NCI-H1436 (cell line): ENCODE measurements around the gene MOGAT2.
"Not testable (repeated sequence)": the region's sequence is repeated elsewhere in the genome, so short reads cannot be mapped to it uniquely, and the experiment has no call there.

Source experiments
- DNase-seq: peaks from one replicate; lab custom pipeline; 2025; lab: John Stamatoyannopoulos, UW

The MOGAT2 gene

DNA sequence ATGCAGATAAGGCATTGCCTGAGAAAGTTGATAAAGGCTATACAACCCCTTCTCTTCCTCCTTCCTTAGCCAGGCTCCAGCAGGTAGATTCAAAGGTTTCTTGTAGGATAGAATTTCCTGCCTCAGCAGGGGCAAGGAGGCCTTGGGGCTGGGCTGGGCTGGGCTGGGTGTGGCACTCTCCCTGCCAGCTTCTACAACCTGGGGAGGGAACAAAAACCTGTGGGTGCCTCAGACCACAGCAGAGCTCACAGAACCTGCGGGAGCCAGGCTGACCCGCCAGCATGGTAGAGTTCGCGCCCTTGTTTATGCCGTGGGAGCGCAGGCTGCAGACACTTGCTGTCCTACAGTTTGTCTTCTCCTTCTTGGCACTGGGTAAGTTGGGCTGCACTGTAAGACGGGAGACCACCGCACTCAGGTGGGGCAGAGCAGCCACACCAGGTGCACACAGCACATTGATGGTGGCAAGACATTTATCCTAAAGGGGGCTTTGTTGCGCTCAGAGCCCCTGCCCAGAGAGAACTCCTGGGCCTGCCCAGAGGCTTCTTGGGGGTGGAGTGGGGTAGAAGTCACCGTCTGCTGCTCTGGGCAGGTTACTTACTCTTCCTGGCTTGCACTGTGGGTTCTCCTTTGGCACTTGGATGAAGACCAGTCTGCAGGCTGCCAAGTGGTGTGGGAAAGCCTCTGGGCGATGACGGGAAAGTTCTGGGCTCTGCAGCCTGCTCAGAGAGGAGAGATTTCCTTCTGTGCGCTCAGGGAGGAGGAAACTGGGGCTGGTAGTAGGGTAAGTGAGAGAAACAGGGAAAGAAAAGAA, at the start of gene MOGAT2:
MOGAT2 (plus strand) TSS at position 231 of the 811 bp plus-strand sequence; CDS start at position 282, 51 bp downstream.
- no peak for DNase-seq

DNA sequence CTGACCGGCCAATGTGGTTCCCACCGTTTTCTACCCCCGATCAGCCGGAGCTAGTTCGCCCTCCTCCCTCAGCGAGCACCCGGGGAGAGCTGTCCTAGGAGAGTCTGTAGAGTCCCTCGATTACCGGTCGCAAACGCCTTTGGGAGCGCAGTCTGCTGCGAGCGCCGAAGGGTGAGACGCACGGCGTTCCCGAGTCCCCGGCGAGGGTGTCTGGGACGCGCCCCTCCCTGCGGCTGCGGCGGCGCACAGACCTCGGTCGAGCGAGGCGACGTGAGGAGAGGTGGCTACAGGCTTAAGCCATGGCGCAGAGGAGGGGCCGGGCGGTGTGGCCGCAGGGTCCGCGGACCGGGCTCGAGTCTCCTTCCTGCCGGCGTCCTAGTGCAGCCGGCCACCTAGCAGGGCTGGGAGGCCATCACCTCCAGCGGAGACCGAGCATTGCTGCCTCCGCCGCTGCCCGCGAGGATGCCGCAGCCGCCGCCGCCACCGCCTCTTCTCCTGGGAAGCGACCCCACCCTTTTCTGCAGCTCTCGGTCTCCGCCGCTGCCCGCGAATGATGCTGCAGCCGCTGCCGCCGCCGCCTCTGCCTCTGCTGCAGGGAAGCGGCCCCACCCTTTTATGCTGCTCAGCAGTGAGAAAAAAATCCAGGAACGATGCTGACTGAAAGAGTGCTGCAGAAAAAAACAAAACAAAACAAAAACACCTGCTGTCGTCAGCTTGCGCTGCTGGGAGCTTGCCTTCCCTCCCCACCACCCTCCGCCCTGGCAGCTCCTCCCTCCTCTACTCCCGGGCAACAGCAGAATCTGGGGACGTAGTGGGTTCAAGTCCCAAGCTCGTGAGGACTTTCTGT, 49.0 kb upstream of the MOGAT2 start, which contains the start of gene MAP6:
MAP6 (minus strand) TSS at position 588 of the 847 bp plus-strand sequence. CDS start 669 bp downstream, outside the sequence.
- no peak for DNase-seq

DNA sequence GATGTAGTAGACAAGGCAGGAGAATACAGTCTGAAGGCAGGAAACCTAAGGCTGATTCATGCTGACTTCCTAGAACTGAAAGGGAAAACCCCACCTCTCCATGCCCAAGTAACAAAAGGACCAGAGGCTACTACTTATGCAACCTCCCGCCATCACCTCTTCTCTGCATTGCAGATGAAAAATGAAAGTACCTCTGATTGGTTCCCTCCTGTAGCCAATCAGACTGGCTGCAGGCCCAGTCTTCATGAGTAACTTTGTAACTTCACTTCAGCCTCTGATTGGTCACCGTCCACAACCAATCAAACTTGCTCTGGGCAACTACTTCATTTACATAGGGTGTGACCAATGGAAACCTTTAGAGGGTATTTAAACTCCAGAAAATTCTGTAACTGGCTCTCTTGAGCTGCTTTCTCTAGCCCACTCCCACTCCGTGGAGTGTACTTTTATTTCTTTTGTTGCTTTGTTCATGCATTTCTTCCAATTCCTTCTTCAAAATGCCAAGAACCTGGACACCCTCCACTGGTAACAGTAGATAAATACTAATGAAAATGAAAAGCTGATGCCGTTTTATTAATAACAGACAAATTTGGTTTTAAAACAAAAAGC, 43.6 kb upstream of the MOGAT2 start:
- no peak for DNase-seq

DNA sequence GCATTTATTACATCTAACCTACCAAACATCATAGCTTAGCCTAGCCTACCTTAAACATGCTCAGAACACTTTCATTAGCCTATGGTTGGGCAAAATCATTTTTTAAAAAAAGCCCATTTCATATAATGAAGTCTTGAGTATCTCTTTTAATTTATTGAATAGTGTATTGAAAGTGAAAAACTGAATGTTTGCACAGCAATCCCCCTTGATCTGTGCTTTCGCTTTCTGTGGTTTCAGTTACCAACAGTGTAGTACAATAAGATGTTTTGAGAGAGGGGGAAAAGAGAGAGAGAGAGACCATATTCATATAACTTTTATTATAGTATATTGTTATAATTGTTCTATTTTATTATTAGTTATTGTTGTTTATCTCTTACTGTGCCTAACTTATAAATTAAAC, 40.4 kb upstream of the MOGAT2 start:
- no peak for DNase-seq

DNA sequence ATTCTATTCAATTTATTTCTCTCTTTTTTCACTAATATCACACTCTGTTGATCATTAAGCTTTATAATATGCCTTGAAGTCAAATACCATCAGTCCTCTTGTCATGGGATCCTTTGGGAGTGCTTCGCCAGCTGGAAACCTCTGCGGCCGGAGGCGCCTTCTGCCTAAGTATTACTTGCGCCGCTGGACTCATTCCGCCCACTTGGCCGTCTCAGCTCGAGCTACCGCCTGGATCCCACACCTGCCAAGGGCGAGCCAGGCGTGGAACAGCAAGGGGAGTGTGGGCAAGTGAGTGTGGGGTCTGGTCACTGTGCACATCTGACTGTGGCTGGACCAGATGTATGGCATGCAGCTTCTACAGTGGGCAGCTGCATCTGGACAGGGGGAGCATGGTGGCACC, 39.7 kb upstream of the MOGAT2 start:
- no peak for DNase-seq

DNA sequence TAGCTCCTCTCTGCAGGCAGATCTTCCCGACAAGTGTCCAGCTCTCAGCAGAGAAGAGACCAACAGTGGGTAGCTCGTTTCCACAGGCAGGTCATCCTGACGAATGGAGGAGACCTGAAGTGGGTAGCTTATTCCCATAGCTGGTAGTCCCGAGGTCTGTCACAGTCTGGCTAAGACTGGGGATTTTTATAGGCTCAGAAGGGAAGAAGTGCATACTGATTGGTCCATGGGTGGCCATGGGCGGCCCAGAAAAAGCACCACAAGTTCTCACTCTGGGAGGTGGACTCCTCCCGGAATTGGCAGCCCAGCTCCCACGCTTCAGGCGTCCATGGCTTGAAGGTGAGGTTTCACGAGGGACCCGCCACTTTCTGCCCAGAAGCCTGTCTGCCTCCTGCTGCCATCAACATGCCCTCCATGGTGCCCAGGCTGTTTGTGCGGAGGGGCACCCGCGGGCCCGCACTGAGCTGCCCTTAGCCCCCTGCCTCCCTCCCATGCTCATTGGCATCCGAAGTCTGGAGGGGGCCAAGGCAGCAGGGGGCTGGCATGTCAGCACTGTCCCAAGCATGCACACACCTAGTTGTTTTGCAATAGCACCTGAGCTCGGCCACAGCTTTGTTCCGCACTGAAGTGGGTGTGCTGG, 38.9 kb upstream of the MOGAT2 start:
- DNase-seq: no peak

DNA sequence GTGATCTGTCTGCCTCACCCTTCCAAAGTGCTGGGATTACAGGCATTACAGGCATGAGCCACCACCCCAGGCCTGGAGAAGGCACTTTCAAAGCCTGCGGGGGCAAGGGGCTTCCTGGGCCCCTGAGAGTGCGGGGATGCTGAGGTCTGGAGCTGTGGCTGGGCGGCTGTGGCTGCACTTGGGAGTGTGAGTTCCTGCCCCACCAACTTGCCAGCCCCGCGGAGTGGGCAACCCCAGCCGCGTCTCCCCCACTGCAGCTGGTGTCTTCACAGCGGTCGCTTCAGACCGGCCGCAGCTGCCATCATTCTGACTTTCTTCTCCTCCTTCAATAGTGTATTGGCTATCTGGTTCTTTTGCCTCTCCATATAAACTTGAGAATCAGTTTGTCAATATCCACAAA, 38.1 kb upstream of the MOGAT2 start:
- DNase-seq: no peak

DNA sequence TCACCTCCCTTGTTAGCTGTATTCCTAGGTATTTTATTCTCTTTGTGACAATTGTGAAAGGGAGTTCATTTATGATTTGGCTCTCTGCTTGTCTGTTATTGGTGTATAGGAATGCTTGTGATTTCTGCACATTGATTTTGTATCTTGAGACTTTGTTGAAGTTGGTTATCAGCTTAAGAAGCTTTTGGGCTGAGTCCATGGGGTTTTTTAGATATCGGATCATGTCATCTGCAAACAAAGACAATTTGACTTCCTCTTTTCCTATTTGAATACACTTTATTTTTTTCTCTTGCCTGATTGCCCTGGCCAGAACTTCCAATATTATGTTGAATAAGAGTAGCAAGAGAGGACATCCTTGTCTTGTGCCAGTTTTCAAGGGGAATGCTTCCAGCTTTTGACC, 33.8 kb upstream of the MOGAT2 start:
- DNase-seq: not testable (repeated sequence)

DNA sequence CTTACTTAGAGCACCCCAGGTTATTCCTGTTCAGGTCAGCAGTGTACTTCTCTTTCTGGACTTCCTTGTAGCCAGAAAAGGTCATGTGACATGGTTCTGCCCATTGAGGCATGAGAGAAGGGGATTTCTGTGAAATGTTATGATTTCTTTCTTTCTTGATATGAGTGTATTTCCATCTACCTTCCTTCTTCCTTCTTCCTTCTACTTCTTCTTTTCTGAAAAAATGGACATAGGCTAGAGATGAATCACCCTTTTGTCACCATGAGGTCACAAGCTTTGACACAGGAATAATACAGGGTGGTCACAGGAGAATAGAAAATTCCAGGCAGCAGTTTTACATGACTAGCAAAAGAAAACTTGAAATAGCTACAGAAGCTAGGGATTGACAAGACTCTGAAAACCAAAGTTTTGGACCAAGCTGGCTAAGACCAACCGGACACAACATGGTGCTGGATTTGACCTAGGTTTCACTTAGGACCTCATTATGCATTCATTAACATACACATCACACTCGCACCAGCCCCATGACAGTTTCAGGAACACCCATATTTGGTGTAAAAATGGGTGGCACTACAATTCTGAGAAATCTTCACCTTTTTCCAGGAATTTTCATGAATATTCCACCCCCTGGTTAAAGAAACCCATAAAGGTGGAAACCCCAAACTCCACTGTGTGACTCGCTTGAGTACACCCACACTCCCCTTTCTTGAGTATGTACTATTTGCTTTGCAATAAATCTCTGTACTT, 27.6 kb upstream of the MOGAT2 start:
- no peak for DNase-seq

DNA sequence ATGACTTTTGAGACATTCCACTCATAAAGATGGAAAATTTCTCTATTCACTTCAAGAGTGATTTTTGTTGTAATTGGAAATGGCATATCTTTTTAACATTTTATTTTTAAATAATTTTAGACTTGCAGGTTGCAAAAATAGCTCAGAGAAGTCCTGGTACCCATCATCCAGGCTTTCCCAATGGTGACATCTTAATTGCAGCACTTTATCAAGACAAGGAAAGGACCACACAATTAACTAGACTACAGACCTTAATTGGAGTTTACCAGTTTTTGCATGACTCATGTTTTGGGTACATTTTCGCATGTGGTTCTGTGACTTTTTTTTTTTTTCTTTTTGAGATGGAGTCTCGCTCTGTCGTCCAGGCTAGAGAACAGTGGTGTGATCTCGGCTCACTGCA, 25.8 kb upstream of the MOGAT2 start:
- no peak for DNase-seq

DNA sequence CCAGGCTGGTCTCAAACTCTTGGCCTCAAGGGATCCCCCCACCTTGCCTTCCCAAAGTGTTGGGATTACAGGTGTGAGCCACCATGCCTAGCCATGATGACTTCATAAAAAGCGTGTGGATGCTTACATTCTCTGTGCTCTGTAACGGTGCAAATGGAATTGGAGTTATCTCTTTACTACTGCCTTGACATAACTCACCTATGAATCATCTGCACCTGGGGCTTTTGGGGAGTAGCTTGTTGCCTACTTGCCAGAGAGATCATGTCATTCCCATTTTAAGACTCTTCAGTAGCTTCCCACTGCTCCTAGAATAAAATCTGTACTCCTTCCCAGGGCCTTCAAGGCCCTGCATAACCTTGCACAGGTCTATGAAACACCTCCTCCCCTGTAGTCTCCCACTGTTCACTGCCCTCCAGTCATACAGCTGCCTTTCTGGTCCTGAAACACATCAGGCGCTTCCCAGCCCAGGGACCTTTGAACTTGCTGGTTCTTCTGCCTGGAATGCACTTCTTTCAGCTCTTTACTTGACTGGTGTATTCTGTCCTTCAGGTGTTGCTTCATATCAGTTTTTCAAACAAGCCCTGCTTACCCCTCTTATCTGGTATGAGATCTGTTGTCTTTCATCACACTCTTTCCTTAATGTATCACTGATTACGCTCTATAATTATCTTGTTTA, 19.6 kb upstream of the MOGAT2 start:
- no peak for DNase-seq

DNA sequence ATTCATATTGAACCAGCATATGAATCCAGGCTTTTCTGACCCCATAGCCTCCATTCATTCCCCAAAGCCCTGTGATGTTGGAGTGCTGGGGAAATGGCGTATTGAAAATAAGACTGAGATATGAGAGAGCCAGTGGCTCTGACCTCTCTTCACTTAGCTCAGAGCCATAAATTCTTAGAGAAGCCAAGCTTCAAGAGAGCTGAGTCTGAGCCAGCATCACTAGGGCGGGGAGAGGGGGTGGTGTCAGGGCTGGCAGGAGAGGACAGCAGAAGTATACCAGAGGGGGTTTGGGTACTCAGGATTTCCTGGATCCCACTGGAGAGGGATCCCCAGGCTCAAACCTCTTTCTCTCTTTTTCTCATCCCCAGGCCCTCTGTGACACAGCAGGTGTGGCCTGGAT, 16.7 kb upstream of the MOGAT2 start:
- no peak for DNase-seq

DNA sequence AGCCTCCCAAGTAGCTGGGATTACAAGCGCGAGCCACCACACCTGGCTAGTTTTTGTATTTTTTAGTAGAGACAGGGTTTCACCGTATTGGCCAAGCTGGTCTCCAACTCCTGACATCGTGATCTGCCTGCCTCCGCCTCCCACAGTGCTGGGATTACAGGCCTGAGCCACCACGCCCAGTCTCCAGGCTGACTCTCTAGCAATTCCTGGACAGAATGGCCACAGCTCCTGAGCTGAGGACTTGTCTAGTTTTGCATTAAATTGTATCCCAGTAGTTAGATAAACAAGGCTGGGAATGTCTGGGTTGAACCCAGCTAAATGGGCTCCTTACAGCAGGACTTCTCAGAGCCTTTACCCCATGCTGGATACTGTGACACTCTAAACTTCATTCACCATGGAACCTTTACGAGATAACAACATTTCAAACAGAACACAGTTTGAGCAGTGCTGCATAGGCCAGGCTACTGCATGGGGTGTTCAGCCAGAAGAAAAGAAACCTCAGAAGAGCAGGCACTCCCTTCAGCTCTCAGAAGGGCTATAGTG, 13.9 kb upstream of the MOGAT2 start:
- no peak for DNase-seq

DNA sequence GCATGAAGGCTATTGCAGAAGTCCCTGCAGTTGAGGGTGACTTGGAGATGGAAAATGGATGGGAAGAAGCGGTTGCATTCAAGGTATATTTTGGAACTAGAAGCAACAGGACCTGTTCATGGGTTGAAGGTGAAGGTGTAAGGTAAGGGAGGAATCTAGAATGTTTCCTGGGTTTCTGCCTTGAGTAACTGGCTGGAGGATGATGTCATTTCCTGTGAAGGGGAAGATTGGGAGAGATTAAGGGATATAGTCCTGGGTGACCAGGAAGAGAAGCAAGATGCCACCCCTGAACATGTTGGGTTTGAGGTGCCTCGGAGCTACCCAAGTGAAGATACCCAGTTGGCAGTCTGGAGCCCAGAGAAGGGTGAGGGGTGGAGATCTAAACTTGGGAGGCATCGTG, 12.1 kb upstream of the MOGAT2 start:
- DNase-seq: no peak

DNA sequence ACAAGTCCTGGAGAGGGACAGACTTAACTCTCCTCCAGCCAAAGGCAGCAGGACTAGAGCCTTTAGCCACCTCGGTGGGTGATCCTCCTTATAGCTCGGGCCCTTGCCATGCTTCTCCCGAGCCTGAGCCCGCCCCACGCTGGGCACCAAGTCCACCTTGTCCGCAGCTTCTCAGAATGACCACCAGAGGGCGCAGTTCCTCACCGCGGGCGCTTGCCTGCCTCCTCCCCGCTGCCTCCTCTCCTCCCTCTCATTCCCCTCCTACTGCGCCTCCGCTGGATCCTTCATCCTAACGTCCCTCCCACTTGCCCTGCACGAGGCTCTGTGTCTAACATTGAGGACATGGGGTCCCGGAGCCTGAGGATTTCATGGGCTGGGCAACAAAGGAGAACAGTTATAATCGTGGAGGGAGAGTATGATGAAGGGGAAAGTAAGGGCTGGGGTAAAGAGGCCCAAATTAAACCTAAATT, 11.3 kb upstream of the MOGAT2 start:
- peak; percentile 23 for DNase-seq

DNA sequence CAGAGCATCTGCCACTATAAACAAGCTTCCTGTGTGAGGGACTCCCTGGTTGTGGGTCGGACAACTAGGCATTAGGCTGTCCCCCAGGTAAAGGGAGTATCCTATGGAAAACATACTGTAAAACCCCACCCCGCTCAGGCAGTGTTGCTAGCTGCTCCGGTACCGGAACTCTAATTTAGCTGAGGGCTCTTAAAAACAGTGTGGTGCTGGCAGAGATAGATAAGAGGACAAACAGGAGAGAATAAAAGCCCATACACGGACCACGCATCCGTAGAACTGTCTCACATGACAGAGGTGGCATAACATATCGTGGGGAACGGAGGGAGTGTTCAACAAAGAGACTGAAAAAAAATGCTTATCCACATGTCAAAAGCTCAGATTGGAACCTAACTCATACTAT, 3.4 kb upstream of the MOGAT2 start:
- DNase-seq: no peak

DNA sequence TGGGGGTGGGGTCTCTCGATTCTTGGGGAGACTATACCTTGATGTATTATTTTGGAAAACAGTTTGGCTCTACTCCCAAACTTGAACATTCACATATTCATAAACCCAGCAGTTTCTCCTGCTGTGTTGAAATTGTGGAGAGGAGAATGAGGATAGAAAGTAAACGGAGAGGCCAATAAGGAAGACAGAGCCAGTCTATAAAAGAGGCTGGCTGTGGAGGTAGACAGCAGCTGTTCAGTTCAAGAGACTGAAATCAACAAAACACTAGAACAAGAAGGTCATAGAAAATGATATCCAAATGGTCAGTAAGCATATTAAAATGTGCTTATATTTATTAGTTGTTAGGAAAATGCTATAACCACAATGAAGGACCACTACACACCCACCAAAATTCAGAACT, 1.9 kb upstream of the MOGAT2 start:
- DNase-seq: no peak

DNA sequence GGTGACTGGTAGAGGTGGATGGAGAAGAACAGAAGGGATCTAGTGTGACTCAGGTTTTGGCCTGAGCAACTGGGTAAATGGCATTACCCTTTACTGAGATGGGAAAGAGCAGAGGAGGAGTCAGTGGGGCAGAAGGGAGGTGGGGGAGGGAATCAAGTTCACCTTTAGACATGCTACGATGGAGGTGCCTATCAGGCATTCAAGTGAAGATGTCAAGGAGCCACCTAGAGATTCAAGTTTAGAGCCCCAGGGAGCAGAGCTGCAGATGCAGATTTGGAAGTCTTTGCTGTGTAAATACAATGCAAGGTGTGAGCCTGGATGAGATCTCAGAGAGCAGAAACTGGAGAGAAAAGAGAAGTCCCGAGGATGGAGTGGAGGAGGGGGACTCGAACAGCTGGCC, 979 bp upstream of the MOGAT2 start:
- no peak for DNase-seq

DNA sequence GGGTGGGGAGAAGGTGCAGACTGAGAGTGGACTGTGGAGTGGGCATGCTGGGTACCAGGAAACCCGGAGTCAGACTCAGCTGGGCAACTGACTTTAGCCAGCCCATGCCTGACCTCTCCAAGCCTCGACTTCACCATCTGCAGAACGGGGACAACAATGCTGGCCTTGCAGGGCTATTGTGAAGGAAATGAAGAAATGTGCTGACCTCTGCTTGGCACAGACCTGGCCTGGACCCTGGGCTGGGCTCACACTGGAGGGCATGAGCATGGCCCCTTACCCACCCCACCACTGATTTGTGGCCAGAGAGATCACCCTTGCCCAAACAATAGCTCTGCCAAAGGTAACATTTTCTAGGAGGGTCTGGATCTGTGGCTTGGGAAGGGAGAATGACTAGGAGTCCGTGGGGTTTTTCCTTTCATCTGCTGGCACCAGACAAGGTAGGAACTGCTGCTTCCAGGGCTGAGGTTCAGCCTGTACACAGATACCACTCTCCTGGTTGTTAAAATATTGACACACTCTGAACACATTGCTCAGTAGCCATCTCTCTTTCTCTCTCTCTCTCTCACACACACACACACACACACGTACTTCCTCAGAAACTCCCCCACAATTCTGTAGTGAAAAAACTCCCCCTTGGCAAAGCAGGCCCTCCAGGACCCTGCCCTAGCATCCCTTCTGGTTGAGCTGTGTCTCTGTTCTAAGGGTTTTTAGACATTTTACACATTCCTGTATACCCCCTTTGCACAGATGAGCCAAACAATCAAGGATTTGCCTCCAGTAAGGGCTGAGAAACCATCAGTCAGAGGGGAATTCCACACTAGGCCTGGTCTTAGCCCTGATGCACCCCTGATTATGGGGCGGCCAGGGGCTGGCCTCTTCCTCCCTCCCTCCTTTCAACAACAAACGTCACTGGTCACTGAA, 1.0 kb downstream of the MOGAT2 start:
- no peak for DNase-seq
